ENCODE data around the gene TP53INP2. TPM values are rescaled to one million over a fixed set of nuclear protein-coding genes. Genes with fewer than 3 reads are reported as not detected.

Gene TP53INP2, protein sequence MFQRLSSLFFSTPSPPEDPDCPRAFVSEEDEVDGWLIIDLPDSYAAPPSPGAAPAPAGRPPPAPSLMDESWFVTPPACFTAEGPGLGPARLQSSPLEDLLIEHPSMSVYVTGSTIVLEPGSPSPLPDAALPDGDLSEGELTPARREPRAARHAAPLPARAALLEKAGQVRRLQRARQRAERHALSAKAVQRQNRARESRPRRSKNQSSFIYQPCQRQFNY
- total RNA-seq, result 7.2 and 7.8 TPM in 2 replicates

DNA sequence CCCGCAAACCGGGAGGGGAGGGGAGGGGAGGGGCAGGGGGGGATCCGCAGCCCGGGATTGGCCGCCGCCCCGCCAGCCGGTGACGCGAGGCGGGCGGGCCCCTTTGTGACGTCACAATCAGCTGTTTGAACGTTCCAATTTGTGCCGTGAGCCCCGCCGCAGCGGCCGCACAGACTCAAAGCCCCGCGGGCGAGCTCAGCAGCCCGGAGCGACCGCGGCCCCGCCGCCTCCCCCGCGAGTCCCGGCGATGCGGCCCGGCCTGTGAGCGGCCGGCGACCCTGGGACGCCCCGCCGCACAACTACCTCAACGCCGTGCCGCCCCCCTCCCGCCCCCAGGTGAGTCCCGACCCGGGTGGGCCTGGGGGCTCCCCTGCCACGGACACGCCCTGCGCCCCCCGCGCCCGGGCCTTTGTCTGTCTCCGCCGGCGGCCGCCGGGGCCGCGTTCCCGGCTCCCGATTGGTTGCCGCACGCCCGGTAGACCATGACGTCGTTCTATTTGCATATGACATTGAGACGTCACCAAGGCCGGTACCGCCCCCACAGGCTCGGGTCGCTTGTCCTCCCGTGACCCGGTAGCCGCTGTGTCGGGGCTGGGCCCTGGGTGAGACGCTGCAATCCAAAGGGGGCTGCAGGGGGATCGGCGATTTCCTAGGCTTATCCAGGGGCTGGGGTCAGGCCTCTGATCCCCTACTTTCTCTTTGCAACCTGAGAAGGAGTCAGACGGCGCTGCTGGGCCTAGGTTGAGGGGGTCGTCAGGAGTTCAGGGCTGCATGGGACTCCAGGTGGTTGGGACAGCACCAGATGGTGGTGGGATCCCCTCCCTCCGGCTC lies at the start of gene TP53INP2:
TP53INP2 (plus strand) TSS at position 168 of the 831 bp plus-strand sequence. CDS start 4,396 bp downstream, outside the sequence.

DNA sequence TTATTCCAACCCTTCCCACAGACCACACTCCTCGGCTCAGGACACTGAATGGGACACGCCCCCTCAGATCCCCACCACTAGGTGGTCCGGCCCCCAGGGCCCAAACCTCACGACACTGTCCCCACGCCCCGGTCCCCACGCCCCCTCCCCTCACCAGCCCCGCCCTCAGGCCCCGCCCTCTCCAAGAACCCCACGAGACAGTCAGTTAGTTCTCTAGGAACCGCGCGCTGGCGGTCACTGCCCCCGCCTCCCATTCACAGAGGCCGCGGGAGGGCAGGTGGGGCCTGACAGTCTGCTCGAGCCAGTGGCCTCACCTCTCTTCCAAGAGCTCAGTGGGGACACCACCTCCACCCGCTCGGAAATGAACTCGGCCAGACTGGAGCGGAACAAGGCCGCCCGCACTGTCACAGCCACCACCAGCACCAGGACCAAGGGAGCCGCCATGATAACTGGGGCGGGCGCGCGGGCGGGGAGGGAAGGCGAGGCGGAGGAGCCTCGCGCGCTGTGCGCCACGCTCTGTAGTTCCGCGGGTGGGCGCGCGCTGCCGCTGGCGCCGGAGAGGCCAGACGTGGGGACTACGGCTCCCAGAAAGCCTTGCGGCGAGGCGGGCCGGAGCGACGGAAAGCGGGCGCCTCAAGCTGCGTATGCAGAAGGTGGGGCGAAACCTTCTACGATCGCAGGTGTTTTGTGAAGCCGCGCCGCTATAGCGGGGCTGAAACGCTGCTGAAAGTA lies 27.3 kb upstream of the TP53INP2 start, which contains the start of gene PIGU:
PIGU (minus strand) TSS at position 451 of the 732 bp plus-strand sequence; CDS start at position 444, 7 bp downstream.

Other genes starting within 250 kb of the TP53INP2 start
- 117 and 129 TPM in 2 replicates for gene DYNLRB1, start 187.9 kb upstream of the TP53INP2 start, total RNA-seq
- 67.1 and 108 TPM in 2 replicates for gene MAP1LC3A, start 145.6 kb upstream of the TP53INP2 start, total RNA-seq
- gene PIGU, start 27.3 kb upstream of the TP53INP2 start, total RNA-seq, result 10.3 and 12.6 TPM in 2 replicates
- 13.0 and 15.9 TPM in 2 replicates for gene NCOA6, start 121.3 kb downstream of the TP53INP2 start, total RNA-seq
- gene GGT7, start 168.5 kb downstream of the TP53INP2 start, total RNA-seq, result 19.7 and 21.8 TPM in 2 replicates
- 38.8 and 46.5 TPM in 2 replicates for gene ACSS2, start 172.3 kb downstream of the TP53INP2 start, total RNA-seq

All from cardiac ventricle fibroblast (primary cell).